ENCODE measurements around the gene KCNMA1. TPM values are rescaled to one million over a fixed set of nuclear protein-coding genes. Genes with fewer than 3 reads are reported as not detected.

The KCNMA1 gene
- total RNA-seq, 1 donor from 2014 or later = 94.3 TPM

DNA sequence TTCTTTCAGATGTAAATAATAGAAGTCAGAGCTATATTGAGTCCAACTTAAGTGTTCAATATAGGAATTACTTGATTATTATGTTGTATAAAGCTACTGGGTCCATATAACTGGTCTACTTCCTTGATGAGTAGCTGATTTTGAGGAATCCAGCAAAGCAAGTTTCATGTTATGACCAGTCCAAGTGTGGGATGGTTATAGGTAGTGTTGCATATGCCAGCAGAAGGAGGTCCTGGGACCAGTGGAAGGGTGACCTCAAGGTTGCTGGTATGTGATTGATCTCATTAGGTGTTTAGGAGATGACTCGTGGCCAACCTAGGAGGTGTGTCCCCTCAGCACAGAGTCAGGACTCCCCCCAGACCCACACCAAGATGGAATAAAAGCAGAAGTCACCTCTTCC lies 551.5 kb downstream of the KCNMA1 start:
- Histone ChIP-seq H3K4me1 (no peaks in the 10 kb centered on the region), H3K4me3 (no peak overlapping the region), H3K9me3 (no peaks in the 10 kb centered on the region), H3K27me3 (no peaks in the 10 kb centered on the region), H3K27ac (no peak overlapping the region), H3K36me3 (no peaks in the 10 kb centered on the region)
- TF ChIP-seq, protein P1, sequence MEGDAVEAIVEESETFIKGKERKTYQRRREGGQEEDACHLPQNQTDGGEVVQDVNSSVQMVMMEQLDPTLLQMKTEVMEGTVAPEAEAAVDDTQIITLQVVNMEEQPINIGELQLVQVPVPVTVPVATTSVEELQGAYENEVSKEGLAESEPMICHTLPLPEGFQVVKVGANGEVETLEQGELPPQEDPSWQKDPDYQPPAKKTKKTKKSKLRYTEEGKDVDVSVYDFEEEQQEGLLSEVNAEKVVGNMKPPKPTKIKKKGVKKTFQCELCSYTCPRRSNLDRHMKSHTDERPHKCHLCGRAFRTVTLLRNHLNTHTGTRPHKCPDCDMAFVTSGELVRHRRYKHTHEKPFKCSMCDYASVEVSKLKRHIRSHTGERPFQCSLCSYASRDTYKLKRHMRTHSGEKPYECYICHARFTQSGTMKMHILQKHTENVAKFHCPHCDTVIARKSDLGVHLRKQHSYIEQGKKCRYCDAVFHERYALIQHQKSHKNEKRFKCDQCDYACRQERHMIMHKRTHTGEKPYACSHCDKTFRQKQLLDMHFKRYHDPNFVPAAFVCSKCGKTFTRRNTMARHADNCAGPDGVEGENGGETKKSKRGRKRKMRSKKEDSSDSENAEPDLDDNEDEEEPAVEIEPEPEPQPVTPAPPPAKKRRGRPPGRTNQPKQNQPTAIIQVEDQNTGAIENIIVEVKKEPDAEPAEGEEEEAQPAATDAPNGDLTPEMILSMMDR (IDR thresholded peaks at IDR 0.05) = no peak
- DNase-seq (ENCODE audit: extremely low spot score in 2 of 2) = no peak
- intact Hi-C loops (cut with DNase I) = no loop called here

DNA sequence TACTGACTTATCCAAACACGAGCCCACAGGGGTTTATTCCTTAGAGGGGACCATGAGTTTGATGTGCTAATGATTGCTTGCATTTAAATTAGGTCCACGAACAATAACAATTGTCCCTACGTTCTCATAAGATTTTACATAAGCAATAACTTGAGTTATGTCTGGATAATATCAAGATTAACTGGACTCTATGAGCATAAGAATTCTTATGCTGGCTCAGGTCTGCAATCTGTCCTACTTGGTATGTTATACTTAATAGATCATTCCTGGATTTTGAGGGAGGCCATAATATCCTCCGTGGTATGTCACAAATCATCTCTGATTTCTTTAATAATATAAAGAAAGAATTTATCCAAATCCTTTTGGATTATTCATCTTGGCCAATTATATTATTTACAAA lies 552.3 kb downstream of the KCNMA1 start:
- intact Hi-C loops (cut with DNase I) = no loop called here
- Histone ChIP-seq H3K9me3 (no peaks in the 10 kb centered on the region), H3K4me3 (no peak overlapping the region), H3K27me3 (no peaks in the 10 kb centered on the region), H3K27ac (no peak overlapping the region), H3K36me3 (no peaks in the 10 kb centered on the region), H3K4me1 (no peaks in the 10 kb centered on the region)
- no peak for DNase-seq (ENCODE audit: extremely low spot score in 2 of 2)
- TF ChIP-seq, protein P1 (IDR thresholded peaks at IDR 0.05) = no peak
- TF ChIP-seq POLR2A (IDR thresholded peaks at IDR 0.05) = no peak
- no peak for TF ChIP-seq POLR2AphosphoS5 (IDR thresholded peaks at IDR 0.05; ENCODE audit: insufficient read depth in 1 of 2, low read depth in 1 of 2)

DNA sequence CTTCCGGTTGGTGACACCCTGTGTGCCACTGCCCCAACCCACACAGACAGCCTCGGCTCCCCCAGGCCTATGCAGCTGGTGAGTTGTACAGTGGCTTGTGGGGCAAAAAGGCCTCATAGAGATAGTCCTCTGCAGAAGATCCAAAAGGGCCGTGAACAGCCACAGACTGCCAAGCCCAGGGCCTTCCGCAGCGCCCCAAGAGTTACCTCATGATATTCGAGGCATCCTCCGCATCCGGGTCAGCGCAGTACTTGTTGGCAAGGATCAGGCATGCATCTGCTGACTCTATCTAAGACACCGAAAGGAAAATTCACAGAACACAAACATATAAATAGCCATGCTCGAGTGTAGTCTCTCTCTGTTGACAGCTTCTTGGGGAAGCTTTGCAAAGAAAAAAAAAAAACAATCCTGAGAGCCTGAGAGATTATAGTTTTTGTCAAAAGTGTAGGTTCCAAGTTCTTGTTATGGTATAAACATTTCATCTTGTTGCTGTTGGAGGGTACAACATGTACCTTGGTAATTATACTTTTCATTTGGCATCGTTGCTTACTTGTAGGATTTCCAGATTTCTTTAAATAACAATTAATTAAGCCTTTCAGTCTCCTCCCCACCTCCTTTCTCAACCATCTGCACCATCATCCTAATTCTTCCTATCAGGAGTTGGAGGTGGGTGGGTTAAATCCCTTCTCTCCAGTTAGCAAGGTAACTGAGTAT lies 553.0 kb downstream of the KCNMA1 start:
- Histone ChIP-seq H3K27ac (no peak overlapping the region), H3K4me1 (no peaks in the 10 kb centered on the region), H3K27me3 (no peaks in the 10 kb centered on the region), H3K36me3 (no peaks in the 10 kb centered on the region), H3K9me3 (no peaks in the 10 kb centered on the region), H3K4me3 (no peak overlapping the region)
- no peak for DNase-seq (ENCODE audit: extremely low spot score in 2 of 2)
- TF ChIP-seq POLR2AphosphoS5 (IDR thresholded peaks at IDR 0.05; ENCODE audit: insufficient read depth in 1 of 2, low read depth in 1 of 2) (no peak), POLR2A (IDR thresholded peaks at IDR 0.05) (no peak)
- TF ChIP-seq, protein P1 (IDR thresholded peaks at IDR 0.05) = no peak
- intact Hi-C loops (cut with DNase I) = no loop called here

DNA sequence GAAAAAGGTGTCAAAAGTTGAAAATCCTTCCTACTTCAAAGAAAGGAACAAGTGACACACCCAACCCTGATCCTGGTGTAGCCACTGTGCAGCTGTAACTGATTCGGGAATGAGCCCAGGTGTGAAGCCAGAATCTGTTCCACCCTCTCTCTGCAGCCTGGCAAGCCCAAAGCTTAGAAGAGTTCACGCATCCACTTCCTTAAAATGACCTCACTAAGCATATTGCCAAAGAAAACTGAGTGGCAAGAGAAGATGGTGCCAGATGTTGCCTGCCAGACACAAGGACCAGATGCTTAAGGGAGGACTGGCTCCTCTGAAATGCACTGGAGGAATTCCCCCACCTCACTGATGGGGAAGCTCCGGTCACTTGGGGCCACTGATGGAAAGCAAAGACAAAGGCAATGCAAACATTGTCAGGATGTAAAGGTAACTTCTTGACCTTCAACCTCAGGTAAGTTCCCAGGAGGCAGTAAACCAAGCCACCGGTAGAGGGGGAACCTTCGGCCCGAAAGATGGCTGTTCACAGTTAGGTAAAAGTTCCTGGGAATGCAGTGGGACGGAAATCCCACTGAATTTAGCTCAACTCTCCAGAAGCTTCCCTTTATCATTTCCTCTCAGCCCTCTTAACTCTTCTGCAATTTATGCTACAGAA lies 554.9 kb downstream of the KCNMA1 start:
- H3K27ac ChIP-seq = no peak overlapping the region
- no peak for DNase-seq (ENCODE audit: extremely low spot score in 2 of 2)
- no peak for TF ChIP-seq POLR2A (IDR thresholded peaks at IDR 0.05)
- TF ChIP-seq, protein P1 (IDR thresholded peaks at IDR 0.05) = no peak
- TF ChIP-seq POLR2AphosphoS5 (IDR thresholded peaks at IDR 0.05; ENCODE audit: insufficient read depth in 1 of 2, low read depth in 1 of 2) = no peak
- no peak overlapping the region for H3K4me3 ChIP-seq
- intact Hi-C loops (cut with DNase I) = no loop called here
- H3K36me3 ChIP-seq = no peaks in the 10 kb centered on the region
- no peaks in the 10 kb centered on the region for H3K4me1 ChIP-seq
- H3K9me3 ChIP-seq = no peaks in the 10 kb centered on the region
- no peaks in the 10 kb centered on the region for H3K27me3 ChIP-seq

DNA sequence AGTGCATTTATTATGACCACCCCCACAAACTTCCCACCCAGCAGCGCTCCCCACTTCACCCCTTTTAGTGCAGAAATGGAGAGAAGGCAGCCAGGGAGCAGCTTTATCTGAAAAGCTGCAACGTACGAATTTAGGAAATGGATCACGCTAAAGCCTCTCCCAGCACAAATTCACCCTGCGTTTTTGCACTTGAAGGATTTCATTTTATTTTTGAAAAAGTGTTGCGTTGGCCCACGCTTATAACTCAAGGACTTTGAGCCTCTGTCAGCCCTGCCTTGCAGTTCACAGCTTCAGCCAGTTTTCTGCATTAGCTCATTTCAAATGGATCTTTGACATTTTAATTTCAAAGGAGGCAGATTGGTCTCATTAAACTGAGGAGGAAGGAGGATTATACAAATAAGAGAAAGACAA lies 556.1 kb downstream of the KCNMA1 start:
- DNase-seq (ENCODE audit: extremely low spot score in 2 of 2) = peak in 1 of 2 donors; percentile 31
- no peaks in the 10 kb centered on the region for H3K36me3 ChIP-seq
- TF ChIP-seq, protein P1 (IDR thresholded peaks at IDR 0.05) = no peak
- TF ChIP-seq POLR2A (IDR thresholded peaks at IDR 0.05) = no peak
- no peak overlapping the region for H3K27ac ChIP-seq
- intact Hi-C loops (cut with DNase I) = no loop called here
- no peak overlapping the region for H3K4me3 ChIP-seq
- no peaks in the 10 kb centered on the region for H3K4me1 ChIP-seq
- no peaks in the 10 kb centered on the region for H3K9me3 ChIP-seq
- no peaks in the 10 kb centered on the region for H3K27me3 ChIP-seq

Data from vagina (tissue), 2 donors.